ENCODE results near the gene PDE3A.

The PDE3A gene

DNA sequence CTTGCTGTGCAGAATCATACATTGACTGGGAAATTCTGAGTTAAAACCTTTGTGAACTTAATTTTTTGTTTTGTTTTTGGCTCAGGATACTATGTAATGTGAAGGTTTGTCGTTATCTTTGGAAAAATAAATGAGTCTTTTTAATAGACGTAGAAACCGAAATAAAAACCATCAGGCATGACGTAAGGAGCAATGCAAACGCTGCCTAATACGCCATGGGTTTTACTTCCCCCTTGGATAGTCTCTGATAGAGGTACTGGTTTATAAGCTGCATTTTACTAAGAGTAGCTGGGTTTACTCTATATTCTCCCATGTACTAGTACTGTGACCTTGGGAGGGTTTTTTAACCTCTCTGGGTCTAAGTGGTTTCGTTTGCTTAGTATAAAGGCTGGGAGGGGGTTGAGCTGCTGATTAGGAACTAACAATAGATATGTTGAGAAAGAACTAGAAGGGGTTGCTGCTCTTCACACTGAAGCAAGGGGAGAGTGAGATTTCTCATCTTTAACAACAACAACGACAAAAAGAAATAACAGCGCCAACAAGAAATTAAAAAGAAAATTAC is 260.0 kb downstream of the PDE3A start:
- DNase-seq = no peak

DNA sequence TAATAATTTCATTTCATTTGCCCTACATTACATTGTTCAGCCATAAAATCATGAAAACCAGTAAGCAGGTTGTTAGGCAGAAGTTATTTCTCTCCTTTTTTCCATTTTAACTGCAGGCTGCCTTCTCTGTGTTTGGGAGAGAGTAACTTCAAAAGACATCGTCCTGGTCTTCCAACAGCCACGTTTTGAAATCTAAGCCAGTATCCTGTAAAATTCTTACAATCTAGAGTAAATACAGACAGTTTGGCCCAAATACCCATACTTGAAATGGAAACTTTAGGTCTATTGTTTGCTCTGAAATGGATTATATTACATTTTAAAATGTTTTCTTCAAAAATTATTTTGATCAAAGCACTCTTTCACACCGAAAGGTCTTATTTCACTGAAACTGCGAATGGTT is 260.7 kb downstream of the PDE3A start:
- no peak for DNase-seq

DNA sequence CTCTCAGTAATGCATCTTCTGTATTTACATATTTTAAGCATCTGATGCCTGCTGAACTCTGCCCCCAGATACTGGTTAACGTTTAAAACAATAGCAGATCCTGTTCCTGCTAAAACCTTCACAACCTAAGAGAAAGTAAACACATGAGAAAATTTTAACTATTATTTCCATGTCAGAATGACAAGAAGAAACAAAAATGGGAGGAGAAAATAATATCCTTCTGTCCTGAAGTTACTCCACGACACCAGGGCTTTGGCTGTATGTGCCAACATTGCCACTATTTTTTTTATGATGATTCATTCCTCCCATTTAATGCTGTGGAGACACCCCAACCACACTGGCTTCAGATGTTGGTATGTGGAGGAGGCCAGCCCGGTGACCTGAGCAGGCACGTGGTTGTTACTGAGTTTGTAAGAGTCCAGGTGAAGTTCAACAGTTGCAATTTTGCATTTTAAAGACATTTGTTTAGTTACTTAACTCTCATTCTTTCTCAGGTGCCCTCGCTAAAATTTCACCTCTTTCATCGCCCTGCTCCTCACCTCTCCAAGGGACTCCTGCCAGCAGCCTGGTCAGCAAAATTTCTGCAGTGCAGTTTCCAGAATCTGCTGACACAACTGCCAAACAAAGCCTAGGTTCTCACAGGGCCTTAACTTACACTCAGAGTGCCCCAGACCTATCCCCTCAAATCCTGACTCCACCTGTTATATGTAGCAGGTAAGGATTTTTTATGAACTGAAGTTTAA is 261.2 kb downstream of the PDE3A start:
- no peak for DNase-seq

DNA sequence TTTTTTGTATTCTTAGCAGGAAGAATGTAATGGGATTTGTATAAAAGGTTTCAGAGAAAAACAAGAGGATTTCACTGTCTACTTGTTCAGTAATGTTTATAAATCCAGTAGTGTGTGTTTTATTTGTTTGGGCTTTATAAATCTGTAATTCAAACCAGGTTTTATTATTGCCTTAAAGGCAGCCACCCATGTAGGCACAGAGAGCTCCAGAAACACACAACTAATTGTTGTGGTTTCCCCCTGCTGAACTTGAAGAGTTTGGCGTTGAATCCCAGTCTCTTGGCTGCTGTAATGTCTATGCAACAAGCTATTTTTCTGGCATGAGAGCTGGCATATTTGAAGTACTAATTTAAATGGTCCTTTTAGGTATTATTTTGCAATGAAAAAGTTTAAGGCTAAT is 263.4 kb downstream of the PDE3A start:
- no peak for DNase-seq

DNA sequence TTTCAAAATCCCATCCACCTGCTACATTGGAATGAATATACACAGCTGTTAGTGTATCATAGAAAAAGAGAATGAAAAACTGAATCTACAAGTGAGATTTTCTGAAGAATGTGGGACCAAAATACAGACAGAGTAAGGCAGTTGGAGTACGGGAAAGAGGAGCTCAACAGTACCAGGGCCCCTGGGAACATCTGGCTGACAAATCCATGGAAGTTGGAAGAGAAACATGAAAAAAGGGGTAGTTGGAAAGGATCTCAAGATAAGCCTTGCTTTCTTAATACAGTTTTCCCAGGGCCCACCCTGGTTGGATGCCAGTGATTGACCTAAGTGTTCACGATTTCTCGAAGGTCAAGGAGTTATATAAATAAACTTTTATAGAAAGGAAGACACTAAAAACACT is 272.8 kb downstream of the PDE3A start:
- no peak for DNase-seq

DNA sequence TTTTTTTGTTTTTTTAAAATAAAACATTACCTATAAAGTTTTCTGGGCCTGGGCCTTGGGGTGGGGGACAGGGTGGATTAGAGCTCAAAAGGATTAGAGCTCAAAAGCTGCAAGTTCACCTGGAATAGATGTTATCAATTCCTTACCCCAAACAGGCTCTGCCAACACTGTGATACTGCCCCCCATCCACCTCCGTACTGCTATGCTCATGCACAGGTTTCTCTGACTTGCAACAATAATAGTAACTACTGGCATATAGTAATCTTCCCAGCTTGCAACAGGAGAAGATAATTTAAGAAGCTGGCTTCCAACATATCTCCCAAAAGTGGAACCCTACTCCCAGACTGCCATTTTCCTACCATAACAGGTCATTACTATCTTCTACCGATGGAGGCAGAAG is 275.5 kb downstream of the PDE3A start:
- no peak for DNase-seq

DNA sequence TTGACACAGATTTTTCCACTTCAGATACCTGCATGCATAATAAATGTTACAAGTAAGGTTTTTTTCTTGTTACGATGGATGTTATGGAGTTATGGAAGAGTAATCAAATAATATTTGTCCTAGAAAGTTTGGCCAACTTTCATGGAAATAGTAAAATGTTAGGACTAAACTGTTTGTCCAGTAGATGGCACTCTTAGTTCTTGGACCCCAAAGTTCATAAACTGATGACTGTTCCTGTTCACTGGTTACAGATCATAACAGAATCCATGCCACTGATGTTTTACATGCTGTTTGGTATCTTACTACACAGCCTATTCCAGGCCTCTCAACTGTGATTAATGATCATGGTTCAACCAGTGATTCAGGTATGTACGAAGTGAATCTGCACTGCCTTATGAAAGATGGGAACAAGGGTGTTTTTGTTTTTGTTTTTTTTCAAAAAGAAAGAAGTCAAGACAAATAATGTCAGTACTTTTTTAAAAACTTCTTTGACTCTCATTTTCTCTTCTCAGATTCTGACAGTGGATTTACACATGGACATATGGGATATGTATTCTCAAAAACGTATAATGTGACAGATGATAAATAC is 278.0 kb downstream of the PDE3A start:
- no peak for DNase-seq

DNA sequence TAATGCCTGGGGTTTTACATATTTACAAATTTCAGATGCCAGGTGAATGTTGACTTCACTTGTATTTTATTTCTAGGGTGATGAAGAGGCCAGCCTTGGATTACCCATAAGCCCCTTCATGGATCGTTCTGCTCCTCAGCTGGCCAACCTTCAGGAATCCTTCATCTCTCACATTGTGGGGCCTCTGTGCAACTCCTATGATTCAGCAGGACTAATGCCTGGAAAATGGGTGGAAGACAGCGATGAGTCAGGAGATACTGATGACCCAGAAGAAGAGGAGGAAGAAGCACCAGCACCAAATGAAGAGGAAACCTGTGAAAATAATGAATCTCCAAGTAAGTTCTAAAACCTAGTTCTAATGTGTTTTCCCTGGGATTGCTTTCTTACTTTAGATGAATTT is 285.5 kb downstream of the PDE3A start:
- no peak for DNase-seq

DNA sequence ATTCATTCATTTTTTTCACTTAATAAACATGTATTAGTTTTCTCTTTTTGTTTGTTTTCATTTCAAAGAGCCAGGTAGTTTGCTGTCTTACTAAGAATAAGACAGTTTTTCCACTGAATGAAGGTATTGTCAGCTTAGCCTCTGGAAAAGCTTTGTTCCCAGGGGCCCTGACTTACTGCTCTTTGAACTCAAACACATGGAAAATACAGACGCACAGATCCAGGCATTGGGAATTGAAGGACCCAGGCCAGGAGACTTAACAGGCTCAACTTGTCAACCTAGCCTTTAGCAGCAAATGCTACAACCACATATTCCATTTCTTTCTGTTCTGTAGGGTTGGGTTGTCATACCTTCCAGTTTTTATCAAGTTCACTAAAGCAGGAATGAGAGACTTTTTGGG is 288.3 kb downstream of the PDE3A start:
- DNase-seq = no peak

DNA sequence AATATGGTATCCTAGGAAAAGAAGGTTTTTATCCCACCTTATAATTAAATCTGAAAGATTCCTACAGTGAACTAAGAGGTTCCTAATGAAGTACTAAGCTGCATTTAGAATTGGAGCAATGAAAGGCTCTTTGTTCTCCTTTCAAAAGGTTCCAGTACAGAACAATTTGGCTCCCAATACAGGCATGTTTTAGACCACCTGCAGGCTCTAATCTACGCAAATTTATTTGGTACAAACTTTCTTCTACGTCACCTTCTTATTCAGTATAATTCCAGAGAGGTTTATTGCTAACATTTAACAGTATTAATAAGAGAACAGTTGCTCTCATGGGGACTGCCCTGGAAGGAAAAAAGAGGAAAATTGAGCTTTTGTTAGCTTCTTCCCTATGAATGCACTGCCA is 289.2 kb downstream of the PDE3A start:
- DNase-seq = no peak

DNA sequence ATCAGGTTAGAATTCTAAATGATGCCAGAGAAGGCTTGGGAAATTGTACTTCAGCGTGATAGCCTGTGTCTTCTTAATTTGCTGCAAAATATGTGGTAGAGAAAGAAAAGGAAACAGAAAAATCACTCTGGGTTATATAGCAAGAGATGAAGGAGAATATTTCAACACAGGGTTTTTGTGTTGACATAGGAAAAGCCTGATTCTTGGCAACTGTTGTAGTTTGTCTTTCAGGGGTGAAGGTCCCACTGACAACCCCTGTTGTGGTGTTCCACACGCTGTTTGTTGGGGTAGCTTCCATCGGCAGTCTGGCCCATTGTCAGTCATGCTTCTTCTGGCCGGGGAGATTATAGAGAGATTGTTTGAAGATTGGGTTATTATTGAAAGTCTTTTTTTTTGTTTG is 313.0 kb downstream of the PDE3A start:
- DNase-seq = no peak

DNA sequence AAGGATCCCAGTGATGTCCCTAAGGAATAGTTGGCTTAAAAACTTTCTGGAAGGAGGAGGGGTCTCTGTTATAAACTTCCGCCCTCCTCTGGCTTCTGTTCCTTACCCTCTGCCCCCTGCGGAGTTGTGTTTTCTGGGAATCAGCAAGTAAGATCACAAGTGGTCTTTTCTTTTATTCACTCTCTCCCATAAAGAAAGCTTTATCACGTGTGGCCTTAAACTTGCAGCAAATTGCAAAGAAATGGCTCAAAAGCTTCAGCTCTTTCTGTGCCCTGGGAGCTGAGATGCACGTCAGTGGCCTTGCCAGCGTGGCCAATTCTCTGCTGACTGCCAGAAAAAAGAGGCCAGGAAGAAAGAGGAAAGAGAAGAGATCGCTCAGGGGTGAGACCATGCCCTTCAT is 326.9 kb downstream of the PDE3A start, which contains the start of gene SLCO1C1:
SLCO1C1 (plus strand) TSS at position 101 of the 400 bp plus-strand sequence. CDS start 4,245 bp downstream, outside the sequence.
- no peak for DNase-seq

DNA sequence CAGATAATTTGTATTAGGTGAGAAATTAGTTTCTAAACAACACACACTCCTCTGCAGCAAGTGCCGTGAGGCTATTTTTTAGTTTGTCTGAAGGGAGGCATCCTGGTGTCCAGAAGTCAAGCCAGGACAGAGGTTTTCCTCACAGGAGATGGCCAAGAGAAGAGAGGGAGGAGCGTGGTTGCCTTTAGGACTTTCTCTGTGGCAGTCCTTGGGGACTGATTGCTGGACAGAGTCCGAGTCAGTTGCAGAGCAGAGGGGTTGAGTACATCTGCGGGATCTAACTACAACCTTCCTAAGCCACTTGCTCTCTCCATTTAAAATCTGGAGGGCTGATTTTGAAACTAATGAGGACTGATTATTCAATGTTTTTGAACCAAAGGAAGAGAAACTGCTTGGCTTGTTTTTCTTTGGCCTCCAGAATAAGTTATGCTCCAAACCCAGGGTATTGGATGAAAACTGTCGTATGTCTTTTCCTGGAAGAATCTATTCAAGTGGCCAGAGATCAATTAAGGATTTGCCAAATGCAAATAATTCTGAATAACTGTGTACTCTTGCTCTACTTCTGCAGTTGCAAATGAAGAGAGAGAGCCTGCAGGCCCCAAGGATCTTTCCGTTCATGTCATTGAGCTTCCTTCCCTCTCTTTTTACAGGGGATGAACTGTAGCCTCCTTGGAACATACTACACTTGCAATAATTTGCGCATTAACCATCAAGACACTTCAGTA is 328.0 kb downstream of the PDE3A start:
- DNase-seq = no peak

DNA sequence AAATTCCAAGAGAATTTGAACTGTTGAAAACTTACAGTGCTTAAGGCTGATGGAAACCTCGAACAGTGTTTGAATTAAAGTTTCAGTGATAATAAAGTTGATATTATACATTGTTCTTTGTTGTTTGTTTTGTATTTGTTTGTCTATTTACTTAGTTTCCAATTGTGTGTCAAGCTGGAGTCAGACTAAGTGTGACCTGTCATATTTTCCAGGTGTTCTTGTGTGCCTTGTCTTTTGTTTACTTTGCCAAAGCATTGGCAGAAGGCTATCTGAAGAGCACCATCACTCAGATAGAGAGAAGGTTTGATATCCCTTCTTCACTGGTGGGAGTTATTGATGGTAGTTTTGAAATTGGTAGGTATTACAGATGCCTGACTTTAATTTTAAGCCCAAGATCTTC is 332.8 kb downstream of the PDE3A start:
- no peak for DNase-seq

DNA sequence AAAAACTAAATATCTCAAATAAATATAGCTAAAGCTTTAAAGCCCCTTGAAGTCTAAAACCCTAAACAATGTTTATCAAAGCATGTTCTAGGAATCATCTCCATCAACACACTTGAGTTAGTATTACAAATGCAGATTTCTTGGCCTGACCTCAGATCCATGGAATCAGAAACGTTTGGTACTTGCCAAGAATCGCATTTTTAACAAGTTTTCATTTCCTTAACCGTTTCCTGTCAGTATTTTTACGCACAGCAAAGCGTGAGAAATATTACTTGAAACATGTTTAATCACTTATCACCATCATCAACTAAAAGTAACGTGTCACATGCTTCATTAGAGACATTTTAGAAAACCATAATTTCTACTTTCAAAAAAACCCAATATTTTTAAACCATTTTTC is 336.5 kb downstream of the PDE3A start:
- no peak for DNase-seq

DNA sequence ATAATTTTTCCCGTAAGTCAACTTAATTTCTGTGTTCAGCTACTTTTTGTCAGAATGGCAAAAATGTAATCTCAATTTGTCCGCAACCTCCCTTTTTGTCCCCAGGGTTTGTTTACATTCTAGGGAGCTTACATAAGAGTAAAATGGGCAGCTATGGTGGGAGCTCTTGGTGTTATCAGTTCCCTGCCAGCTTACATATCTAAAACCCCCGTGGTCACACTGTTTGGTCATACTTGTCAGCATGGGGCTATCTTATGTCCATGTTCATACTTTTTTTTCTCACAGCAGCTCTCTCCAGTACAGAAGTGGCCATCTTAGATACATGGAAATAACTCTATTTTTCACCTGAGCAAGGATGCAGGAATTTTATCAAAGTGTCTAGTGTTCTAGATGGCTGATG is 343.5 kb downstream of the PDE3A start:
- no peak for DNase-seq

DNA sequence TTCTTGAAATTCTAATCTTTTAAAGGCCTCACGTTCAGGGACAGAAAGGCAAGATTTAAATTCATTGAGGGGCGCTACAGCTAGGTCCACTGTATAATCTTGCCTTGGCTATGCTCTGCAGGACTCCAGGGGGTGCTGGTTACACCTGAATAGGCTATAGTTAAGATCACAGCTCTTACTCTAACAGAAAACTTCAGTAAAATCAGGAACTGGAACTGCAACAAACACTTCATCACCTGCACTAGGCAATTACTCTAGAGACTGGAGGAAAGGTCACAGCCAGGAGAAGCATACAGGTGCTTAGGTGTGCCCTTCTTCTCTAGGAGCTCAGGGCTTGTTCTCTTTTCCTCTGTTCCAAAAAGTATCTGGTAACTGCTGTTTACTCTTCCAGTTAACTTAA is 347.7 kb downstream of the PDE3A start:
- DNase-seq = no peak

DNA sequence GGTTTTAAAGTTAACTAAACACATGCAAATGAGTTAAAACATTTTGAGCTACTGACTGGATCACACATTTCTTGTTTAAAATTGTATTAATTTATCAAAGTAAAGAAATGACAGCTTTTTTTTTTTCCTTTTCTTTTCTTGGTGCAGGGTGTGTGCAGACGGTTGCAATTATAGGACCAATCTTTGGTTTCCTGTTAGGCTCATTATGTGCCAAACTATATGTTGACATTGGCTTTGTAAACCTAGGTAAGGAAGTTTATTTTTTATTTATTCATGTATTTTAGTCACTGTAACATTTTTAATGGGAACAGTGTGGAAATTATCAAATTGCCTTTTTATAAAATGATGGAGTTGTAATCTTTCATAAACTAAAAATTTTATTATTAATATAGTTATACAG is 348.6 kb downstream of the PDE3A start:
- no peak for DNase-seq

DNA sequence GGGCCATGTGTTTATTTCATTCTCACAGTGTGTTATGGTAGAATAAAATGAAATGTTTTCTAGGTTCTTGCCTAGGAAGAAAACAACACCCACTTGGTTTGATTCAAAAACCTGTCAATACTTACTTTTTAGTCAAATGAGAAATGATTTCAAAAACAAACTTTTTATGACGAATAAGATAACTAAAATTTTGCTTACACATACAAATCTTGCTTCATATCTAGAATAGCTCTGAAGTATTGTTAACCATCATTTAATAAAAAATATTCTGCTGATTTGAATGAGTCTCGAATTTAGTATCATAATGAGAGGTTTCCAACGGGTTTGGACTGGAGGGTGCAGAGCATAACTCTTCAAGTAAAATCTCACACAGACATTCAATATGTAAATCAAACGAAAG is 350.0 kb downstream of the PDE3A start:
- no peak for DNase-seq

DNA sequence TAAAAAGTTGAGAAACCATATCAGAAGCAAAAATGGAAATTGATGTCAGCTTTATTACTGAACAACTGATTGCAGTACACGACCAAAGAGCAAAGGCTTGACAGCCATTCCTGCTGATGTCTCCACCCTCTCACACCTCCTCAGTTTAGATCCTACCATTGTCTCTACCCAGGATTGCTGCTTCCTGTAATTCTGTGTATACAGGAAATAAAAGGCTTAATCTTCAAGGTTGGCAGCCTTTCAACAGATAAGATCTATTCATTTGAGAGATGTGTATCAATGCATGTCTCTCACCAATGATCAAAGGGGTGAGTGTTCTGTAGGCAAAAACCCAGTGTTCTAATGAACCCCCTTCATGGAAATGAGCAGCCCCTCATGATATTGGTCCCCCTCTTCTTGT is 353.8 kb downstream of the PDE3A start:
- DNase-seq = no peak

DNA sequence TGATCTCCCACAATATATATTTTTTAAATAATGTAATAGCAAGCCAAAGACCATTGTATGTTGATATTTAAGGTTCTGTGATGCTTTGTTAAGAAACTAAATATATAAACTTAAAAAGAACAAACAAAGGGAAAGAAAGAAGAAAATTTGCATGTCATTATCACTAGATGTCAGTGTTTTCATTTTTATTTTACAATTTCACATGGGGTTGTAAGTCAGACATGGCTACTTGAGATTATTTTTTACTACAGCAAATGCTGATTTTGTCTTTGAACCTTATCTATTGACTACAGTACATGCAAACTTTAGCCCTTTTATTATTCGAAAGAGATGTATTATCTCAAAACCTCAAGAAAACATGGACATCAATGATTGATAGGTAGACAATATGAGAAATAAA is 362.9 kb downstream of the PDE3A start:
- no peak for DNase-seq

Measured in activated CD8-positive, alpha-beta memory T cell treated with anti-CD3 and anti-CD28 coated beads, Interleukin-2, amount 50 U/mL, for 48 hours (primary cell).